K562 (cell line): ENCODE results near the gene DCLK3. TPM values are rescaled to one million over a fixed set of nuclear protein-coding genes. Genes with fewer than 3 reads are reported as not detected.

Experiments used
- ATAC-seq: fragments of 200-7000 bp; cut with Tn5 transposase; 3 replicates; pipeline ENCODE4 v1.9.1; 2020; ENCODE audit warnings: moderate library complexity
- BruUV-seq: library from RNA; stranded (reverse); fragments of 400-500 nt; replicated peaks from 2 replicates; lab custom pipeline; 2021; lab: Mats Ljungman, UMichigan
- CTCF ChIA-PET: fragments of 300-600 bp; formaldehyde crosslinking; extraction: SDS; loops from one replicate; lab custom pipeline; 2021; ENCODE audit warnings: low intra/inter-chr PET ratio; lab: Yijun Ruan, JAX
- POLR2A ChIA-PET: fragments of 300-600, 350-650 bp; sonication (Branson Sonifier 250); formaldehyde crosslinking; extraction: SDS; loops from one replicate; lab custom pipeline; 2021; ENCODE audit warnings: antibody characterized with exemption, inconsistent platforms; lab: Yijun Ruan, JAX
- DNase-seq, 4 experiments: peaks; one replicate each; pipeline versions ENCODE4 v3.0.0 to v3.0.0-alpha.2; 2011 to 2018; ENCODE audit warnings: low spot score in 3 of 4, mixed read lengths in 3 of 4; ENCODE audit errors: extremely low read depth in 1 of 4
- FAIRE-seq: peaks from 2 replicates; lab custom pipeline; 2011; peaks lifted over from hg19 to GRCh38; lab: Jason Lieb, UNC
- H2AFZ ChIP-seq: 2 replicates; pipeline ENCODE4 v1.6.0; 2011; ENCODE audit warnings: low read depth, low read length, control low read depth, inconsistent platforms
- H3K27ac ChIP-seq: fragments of 200-600 bp; 3 replicates; pipeline ENCODE4 v1.8.0; 2011; ENCODE audit warnings: low read depth, mild to moderate bottlenecking, control low read depth, inconsistent platforms, low read length, moderate library complexity, mixed read lengths; ENCODE audit errors: extremely low read depth
- H3K27me3 ChIP-seq, 2 experiments: fragments of 300-600 bp in 1 of 2; 2 replicates in 1 of 2; 3 replicates in 1 of 2; pipeline versions ENCODE4 v1.6.0 to v1.8.0; 2011; ENCODE audit warnings: inconsistent platforms in 2 of 2, low read length in 2 of 2, mild to moderate bottlenecking in 1 of 2, mixed read lengths in 1 of 2, moderate library complexity in 1 of 2; ENCODE audit not compliant: control insufficient read depth in 2 of 2, insufficient read depth in 2 of 2
- H3K36me3 ChIP-seq: fragments of 300-600 bp; 3 replicates; pipeline ENCODE4 v1.8.0; 2011; ENCODE audit warnings: mild to moderate bottlenecking, low read length, inconsistent platforms; ENCODE audit not compliant: control insufficient read depth, insufficient read depth
- H3K4me1 ChIP-seq, 2 experiments: fragments of 200-600 bp in 1 of 2; replicated peaks in 1 of 2; 2 replicates in 1 of 2; 3 replicates in 1 of 2; pipeline versions ENCODE4 v1.5.1 to v1.8.0; 2011; ENCODE audit warnings: inconsistent platforms in 2 of 2, low read length in 2 of 2, mild to moderate bottlenecking in 1 of 2, mixed read lengths in 1 of 2, moderate library complexity in 1 of 2; ENCODE audit not compliant: control insufficient read depth in 2 of 2, insufficient read depth in 2 of 2
- H3K4me2 ChIP-seq: 2 replicates; pipeline ENCODE4 v1.6.1; 2011; ENCODE audit warnings: low read length, control low read depth, inconsistent platforms, mixed read lengths; ENCODE audit not compliant: insufficient read depth
- H3K4me3 ChIP-seq: fragments of 200-600 bp; sonication (generic), shearing (Covaris generic); 2 replicates; pipeline ENCODE4 v1.5.1; 2016; ENCODE audit warnings: control low read depth, inconsistent platforms
- H3K79me2 ChIP-seq: fragments of 200-600 bp; 3 replicates; pipeline ENCODE4 v1.8.0; 2011; ENCODE audit warnings: low read length, inconsistent platforms; ENCODE audit not compliant: control insufficient read depth, insufficient read depth
- H3K9ac ChIP-seq, 2 experiments: 2 replicates each; pipeline versions ENCODE4 v1.6.0 to v1.6.1; 2011; ENCODE audit warnings: low read depth in 2 of 2, low read length in 2 of 2, control low read depth in 1 of 2, inconsistent platforms in 1 of 2, mild to moderate bottlenecking in 1 of 2, mixed read lengths in 1 of 2; ENCODE audit not compliant: insufficient read depth in 1 of 2
- H3K9me1 ChIP-seq: one replicate; pipeline ENCODE4 v1.6.0; 2011; ENCODE audit warnings: inconsistent platforms, mild to moderate bottlenecking, low read length, moderate library complexity; ENCODE audit not compliant: control insufficient read depth, insufficient read depth
- H3K9me3 ChIP-seq: replicated peaks from 2 replicates; pipeline ENCODE4 v1.5.1; 2011; ENCODE audit warnings: low read depth, low read length, inconsistent platforms; ENCODE audit not compliant: control insufficient read depth, insufficient read depth
- H4K20me1 ChIP-seq: replicated peaks from 2 replicates; pipeline ENCODE4 v1.6.1; 2011; ENCODE audit warnings: low read length, inconsistent platforms, mixed read lengths; ENCODE audit not compliant: control insufficient read depth, insufficient read depth
- ARHGAP35 ChIP-seq: fragments of 450-650 bp; IDR thresholded peaks from 2 replicates; pipeline ENCODE4 v1.6.1; 2018; ENCODE audit not compliant: partially characterized antibody
- CBX8 ChIP-seq: fragments of 200-600 bp; sonication (generic); IDR thresholded peaks from 2 replicates; pipeline ENCODE4 v1.6.1; 2012; ENCODE audit warnings: borderline replicate concordance, mixed run types, low read depth, mild to moderate bottlenecking, moderate library complexity, mixed read lengths, low read length, control low read depth, inconsistent platforms; ENCODE audit not compliant: poor library complexity, severe bottlenecking; ENCODE audit errors: extremely low read depth
- DEAF1 ChIP-seq: fragments of 450-650 bp; formaldehyde crosslinking; IDR thresholded peaks from 2 replicates; pipeline ENCODE4 v1.4.0; 2020; ENCODE audit warnings: mild to moderate bottlenecking, moderate library complexity
- GTF3C2 ChIP-seq: IDR thresholded peaks from 3 replicates; pipeline ENCODE4 v1.6.1; 2011; ENCODE audit warnings: borderline replicate concordance, mild to moderate bottlenecking, moderate library complexity; ENCODE audit not compliant: insufficient read length; ENCODE audit errors: extremely low read depth
- JUN ChIP-seq, 2 experiments: sonication (generic) in 1 of 2; formaldehyde crosslinking in 1 of 2; IDR thresholded peaks; 2 replicates each; pipeline versions ENCODE4 v1.6.1 to v1.8.0; 2012 to 2022; ENCODE audit warnings: borderline replicate concordance in 2 of 2, mild to moderate bottlenecking in 2 of 2, improper control_type of control experiment in 1 of 2, low read depth in 1 of 2, low read length in 1 of 2, missing genetic modification reagents in 1 of 2
- MAX ChIP-seq: sonication (generic); formaldehyde crosslinking; IDR thresholded peaks from 2 replicates; pipeline ENCODE4 v1.9.0; 2022; ENCODE audit warnings: mild to moderate bottlenecking, missing genetic modification reagents
- MIER1 ChIP-seq: fragments of 450-650 bp; IDR thresholded peaks from 2 replicates; pipeline ENCODE4 v1.6.1; 2016; ENCODE audit warnings: antibody characterized with exemption, mild to moderate bottlenecking, low read depth
- MTA2 ChIP-seq: fragments of 450-650 bp; IDR thresholded peaks from 2 replicates; pipeline ENCODE4 v1.6.1; 2016; ENCODE audit warnings: low read depth
- NCOA6 ChIP-seq: fragments of 450-650 bp; IDR thresholded peaks from 2 replicates; pipeline ENCODE4 v1.6.1; 2017; ENCODE audit warnings: mild to moderate bottlenecking
- NFATC3 ChIP-seq: fragments of 450-650 bp; IDR thresholded peaks from 2 replicates; pipeline ENCODE4 v1.6.1; 2017; ENCODE audit warnings: mild to moderate bottlenecking
- PHB ChIP-seq: fragments of 250-450 bp; sonication (Bioruptor Pico); IDR thresholded peaks from 2 replicates; pipeline ENCODE4 v1.5.0; 2021
- RBBP5 ChIP-seq: fragments of 200-600 bp; sonication (generic); IDR thresholded peaks from 2 replicates; pipeline ENCODE4 v1.6.1; 2012; ENCODE audit warnings: borderline replicate concordance, mild to moderate bottlenecking, low read length, control low read depth, inconsistent platforms; ENCODE audit not compliant: insufficient read depth, poor library complexity, severe bottlenecking
- YY1 ChIP-seq, 3 experiments: IDR thresholded peaks; 2 replicates each; pipeline ENCODE4 v1.6.1; 2011; ENCODE audit warnings: low read length in 2 of 3, mild to moderate bottlenecking in 2 of 3, moderate library complexity in 2 of 3, borderline replicate concordance in 1 of 3, control low read depth in 1 of 3, low read depth in 1 of 3; ENCODE audit not compliant: insufficient read depth in 3 of 3, insufficient replicate concordance in 2 of 3, control insufficient read depth in 1 of 3, insufficient read length in 1 of 3; ENCODE audit errors: extremely low read depth in 1 of 3
- ZBTB12 ChIP-seq: fragments of 250-450 bp; sonication (Bioruptor Pico); IDR thresholded peaks from 2 replicates; pipeline ENCODE4 v1.4.0; 2020
- ZC3H8 ChIP-seq: fragments of 450-650 bp; IDR thresholded peaks from 2 replicates; pipeline ENCODE4 v1.6.1; 2017
- ZNF12 ChIP-seq: sonication (generic); formaldehyde crosslinking; IDR thresholded peaks from 2 replicates; pipeline ENCODE4 v1.4.0; 2020; ENCODE audit warnings: mild to moderate bottlenecking, missing genetic modification reagents
- ZNF717 ChIP-seq: fragments of 250-450 bp; sonication (Bioruptor Pico); IDR thresholded peaks from 2 replicates; pipeline ENCODE4 v1.5.0; 2021
- WGBS: fragments of 100-300 bp; shearing (Covaris generic); methylation state at CpG from one replicate; pipeline ENCODE4 v1.1.6; 2016; ENCODE audit warnings: low coverage, mixed read lengths; ENCODE audit not compliant: insufficient coverage; ENCODE audit errors: missing lambda C conversion rate; 5-methylcytosine and 5-hydroxymethylcytosine counted together
- in situ Hi-C: fragments of 300-500 bp; cut with MboI; formaldehyde crosslinking; loops from 4 replicates; pipeline ENCODE4 v1.15.0; 2018; ENCODE audit warnings: inconsistent platforms, mixed read lengths
- intact Hi-C: fragments of 100-400 bp; cut with micrococcal nuclease; formaldehyde crosslinking; loops from 2 replicates; pipeline ENCODE4 v1.14.2; 2022
- polyA plus RNA-seq, 8 experiments: library from polyadenylated mRNA; depleted of rRNA in 4 of 8; stranded (reverse) in 5 of 8; unstranded in 3 of 8; fragments of >200 nt; fragmentation: Nextera tagmentation in 2 of 8; fragmentation: Illumina TruSeq in 1 of 8; extraction: Ambion mirVana in 2 of 8; extraction: Trizol in 1 of 8; gene quantifications; 2 replicates each; pipeline versions ENCODE4 v1.2.1 to v1.2.3, GENCODE V29; 2011 to 2014; ENCODE audit warnings: inconsistent platforms in 1 of 8, missing spikeins in 1 of 8
- total RNA-seq, 7 experiments: library from RNA; depleted of rRNA in 6 of 7; stranded (reverse); fragments of >200 nt in 6 of 7; fragmentation: Illumina TruSeq in 2 of 7; extraction: Trizol in 2 of 7; gene quantifications; 2 replicates each; pipeline versions ENCODE4 v1.2.1 to v1.2.3, GENCODE V29; 2011 to 2021; ENCODE audit warnings: low replicate concordance in 1 of 7

DCLK3 gene
- total and polyA plus RNA-seq, 9 of the 15 experiments (the other 6 are each of a cell fraction or from before 2014, with no cell fraction given) = not detected

- WGBS = 2% methylated on average over 7 of the region's 7 CpGs
- BruUV-seq = no TSS peak
- DNase-seq = no peak
- H3K79me2 ChIP-seq = no peaks in the 10 kb centered on the region
- H3K4me1 ChIP-seq = peaks cover 0 to 8% of the 10 kb centered on the region in 2 experiments; a peak in 1 of 5 replicates
- no peak overlapping the region for H3K4me3 ChIP-seq
- in situ Hi-C loops (no loop called here), intact Hi-C loops (no loop called here)
- no peaks in the 10 kb centered on the region for H4K20me1 ChIP-seq
- no peaks in the 10 kb centered on the region for H3K36me3 ChIP-seq
- ATAC-seq = no peak
- no peak overlapping the region for H3K9ac ChIP-seq
- ChIA-PET CTCF (no interaction called here), POLR2A (no interaction called here)
- H3K9me1 ChIP-seq = no peaks in the 10 kb centered on the region
- H3K27ac ChIP-seq = no peak overlapping the region
- FAIRE-seq = no peak
- H2AFZ ChIP-seq = no peak overlapping the region
- peaks cover 4 to 20% of the 10 kb centered on the region in 2 experiments; a peak in 4 of 5 replicates for H3K27me3 ChIP-seq
- no peak overlapping the region for H3K4me2 ChIP-seq
- no peaks in the 10 kb centered on the region for H3K9me3 ChIP-seq
- TF ChIP-seq YY1 (IDR thresholded peaks at IDR 0.05; ENCODE audit: borderline replicate concordance in 1 of 3, control insufficient read depth in 1 of 3, extremely low read depth in 1 of 3, insufficient read depth in 3 of 3, insufficient read length in 1 of 3, insufficient replicate concordance in 2 of 3, low read depth in 1 of 3, low read length in 2 of 3) (no peak), JUN (IDR thresholded peaks at IDR 0.05; ENCODE audit: borderline replicate concordance, low read depth, low read length) (no peak), JUN (CRISPR knock-in tag; IDR thresholded peaks at IDR 0.05; ENCODE audit: borderline replicate concordance) (no peak), DEAF1 (no peak), ZNF717 (CRISPR knock-in tag) (no peak), ZC3H8 (no peak), RBBP5 (no peak), MTA2 (no peak), CBX8 (no peak), ZNF12 (no peak), NFATC3 (no peak), ARHGAP35 (no peak), ZBTB12 (no peak), PHB (CRISPR knock-in tag) (no peak), MIER1 (no peak), MAX (CRISPR knock-in tag) (no peak), GTF3C2 (no peak), NCOA6 (no peak)
Measured at GRCh38 chr3:36765104-36765503, 751 bp upstream of the DCLK3 start.
